ENCODE measurements around the gene LRP1-AS.

Gene LRP1-AS

GRCh38 chr12:57162553-57163125 lies 15.2 kb upstream of the LRP1-AS start:
- intact Hi-C loops (cut with DNase I) = no loop called here
- DNase-seq = no peak

- intact Hi-C loops (cut with DNase I) = no loop called here
- no peak for DNase-seq
Observed at GRCh38 chr12:57161491-57161890, 14.1 kb upstream of the LRP1-AS start.

GRCh38 chr12:57160741-57161140 lies 13.3 kb upstream of the LRP1-AS start:
- intact Hi-C loops (cut with DNase I) = no loop called here
- DNase-seq = no peak

- intact Hi-C loops (cut with DNase I) = no loop called here
- DNase-seq = no peak
Observed at GRCh38 chr12:57160040-57160439, 12.6 kb upstream of the LRP1-AS start.

GRCh38 chr12:57159311-57159710 lies 11.9 kb upstream of the LRP1-AS start:
- DNase-seq = no peak
- intact Hi-C loops (cut with DNase I) = no loop called here

- intact Hi-C loops (cut with DNase I) = no loop called here
- no peak for DNase-seq
Observed at GRCh38 chr12:57158665-57159064, 11.2 kb upstream of the LRP1-AS start.

GRCh38 chr12:57158186-57158585 lies 10.8 kb upstream of the LRP1-AS start:
- intact Hi-C loops (cut with DNase I) = no loop called here
- DNase-seq = no peak

- DNase-seq = no peak
- intact Hi-C loops (cut with DNase I) = no loop called here
Observed at GRCh38 chr12:57157588-57158173, 10.3 kb upstream of the LRP1-AS start.

GRCh38 chr12:57156701-57157403 lies 9.4 kb upstream of the LRP1-AS start:
- intact Hi-C loops (cut with DNase I) = no loop called here
- DNase-seq = no peak

GRCh38 chr12:57154804-57155434 lies 7.5 kb upstream of the LRP1-AS start:
- intact Hi-C loops (cut with DNase I) = no loop called here

GRCh38 chr12:57154076-57154475 lies 6.7 kb upstream of the LRP1-AS start:
- no peak for DNase-seq
- intact Hi-C loops (cut with DNase I) = no loop called here

More at GRCh38 chr12:57154804-57155434, 7.5 kb upstream of the LRP1-AS start:
- DNase-seq = no peak

- no peak for DNase-seq
- intact Hi-C loops (cut with DNase I) = no loop called here
Observed at GRCh38 chr12:57153415-57153997, 6.1 kb upstream of the LRP1-AS start.

GRCh38 chr12:57152639-57153038 lies 5.2 kb upstream of the LRP1-AS start:
- DNase-seq = no peak
- intact Hi-C loops (cut with DNase I) = no loop called here

- DNase-seq = peak in 4 of 10 donors; percentile 62 to 91 (median 84)
- intact Hi-C loops (cut with DNase I) = no loop called here
Observed at GRCh38 chr12:57151741-57152630, 4.6 kb upstream of the LRP1-AS start.

GRCh38 chr12:57150400-57151000 lies 3.1 kb upstream of the LRP1-AS start:
- DNase-seq = no peak
- intact Hi-C loops (cut with DNase I) = no loop called here

GRCh38 chr12:57149245-57149900 lies 2.0 kb upstream of the LRP1-AS start:
- DNase-seq = no peak
- intact Hi-C loops (cut with DNase I) = no loop called here

GRCh38 chr12:57148469-57149244 lies 1.2 kb upstream of the LRP1-AS start:
- no peak for DNase-seq
- intact Hi-C loops (cut with DNase I) = no loop called here

GRCh38 chr12:57146092-57146491 lies 1.3 kb downstream of the LRP1-AS start:
- intact Hi-C loops (cut with DNase I) = no loop called here
- peak in 1 of 10 donors; percentile 2 for DNase-seq
